ENCODE results near the gene RBMS3. TPM values are rescaled to one million over a fixed set of nuclear protein-coding genes. Genes with fewer than 3 reads are reported as not detected.
A peak's percentile ranks its signal among the peaks of the same experiment; 100 is the strongest.
"Not testable (repeated sequence)": the region's sequence is repeated elsewhere in the genome, so short reads cannot be mapped to it uniquely, and the experiment has no call there.

The RBMS3 gene
- total RNA-seq, 1 donor from 2014 or later, result 58.5 TPM

- no peak overlapping the region for H3K27ac ChIP-seq
- H3K4me3 ChIP-seq, result no peak overlapping the region
- H3K36me3 ChIP-seq, result no peaks in the 10 kb centered on the region
- DNase-seq (no peak), ATAC-seq (no peak)
- H3K9me3 ChIP-seq, result no peaks in the 10 kb centered on the region
- H3K27me3 ChIP-seq (ENCODE audit: low read depth), result no peaks in the 10 kb centered on the region
- H3K4me1 ChIP-seq, result no peaks in the 10 kb centered on the region
- intact Hi-C loops (cut with DNase I), result no loop called here
- no peak for TF ChIP-seq CTCF (IDR thresholded peaks at IDR 0.05)
Observed at GRCh38 chr3:30024466-30024865, 743.6 kb downstream of the RBMS3 start.

GRCh38 chr3:30026851-30027250 is 746.0 kb downstream of the RBMS3 start:
- no peak for ATAC-seq

GRCh38 chr3:30034246-30034991 is 753.5 kb downstream of the RBMS3 start:
- H3K36me3 ChIP-seq, result no peaks in the 10 kb centered on the region
- intact Hi-C loops (cut with DNase I), result no loop called here
- H3K27ac ChIP-seq, result no peak overlapping the region
- no peak overlapping the region for H3K4me3 ChIP-seq
- H3K4me1 ChIP-seq, result no peaks in the 10 kb centered on the region
- H3K9me3 ChIP-seq, result no peaks in the 10 kb centered on the region
- no peak for TF ChIP-seq CTCF (IDR thresholded peaks at IDR 0.05)
- DNase-seq (no peak), ATAC-seq (no peak)
- no peaks in the 10 kb centered on the region for H3K27me3 ChIP-seq (ENCODE audit: low read depth)

More at GRCh38 chr3:30026851-30027250, 746.0 kb downstream of the RBMS3 start:
- H3K9me3 ChIP-seq, result no peaks in the 10 kb centered on the region
- H3K36me3 ChIP-seq, result no peaks in the 10 kb centered on the region
- H3K27me3 ChIP-seq (ENCODE audit: low read depth), result no peaks in the 10 kb centered on the region
- H3K4me1 ChIP-seq, result no peaks in the 10 kb centered on the region
- no peak overlapping the region for H3K4me3 ChIP-seq
- TF ChIP-seq CTCF (IDR thresholded peaks at IDR 0.05), result no peak
- intact Hi-C loops (cut with DNase I), result no loop called here
- no peak for DNase-seq
- no peak overlapping the region for H3K27ac ChIP-seq

- ATAC-seq, result no peak
- intact Hi-C loops (cut with DNase I), result no loop called here
- Histone ChIP-seq H3K27me3 (ENCODE audit: low read depth) (no peaks in the 10 kb centered on the region), H3K36me3 (no peaks in the 10 kb centered on the region), H3K9me3 (no peaks in the 10 kb centered on the region), H3K4me1 (no peaks in the 10 kb centered on the region), H3K27ac (no peak overlapping the region), H3K4me3 (no peak overlapping the region)
- TF ChIP-seq CTCF (IDR thresholded peaks at IDR 0.05), result no peak
- no peak for DNase-seq
Observed at GRCh38 chr3:30035935-30036567, 755.2 kb downstream of the RBMS3 start.

GRCh38 chr3:30040126-30040525 is 759.3 kb downstream of the RBMS3 start:
- Histone ChIP-seq H3K4me1 (peaks cover 14% of the 10 kb centered on the region), H3K36me3 (no peaks in the 10 kb centered on the region), H3K27me3 (ENCODE audit: low read depth) (no peaks in the 10 kb centered on the region), H3K27ac (no peak overlapping the region), H3K4me3 (no peak overlapping the region), H3K9me3 (no peaks in the 10 kb centered on the region)
- intact Hi-C loops (cut with DNase I), result no loop called here
- no peak for DNase-seq
- peak in 1 of 2 donors; percentile 50 for ATAC-seq
- TF ChIP-seq CTCF (IDR thresholded peaks at IDR 0.05), result no peak

GRCh38 chr3:30041481-30041880 is 760.6 kb downstream of the RBMS3 start:
- H3K27ac ChIP-seq; H3K4me3 ChIP-seq; intact Hi-C loops (cut with DNase I); H3K9me3 ChIP-seq; H3K27me3 ChIP-seq (ENCODE audit: low read depth); H3K36me3 ChIP-seq; DNase-seq; ATAC-seq: not testable (repeated sequence)
- H3K4me1 ChIP-seq, result peaks cover 14% of the 10 kb centered on the region

Data from lower lobe of right lung (tissue), 2 donors.